B cell (primary cell): ENCODE measurements around the gene ZNF692. TPM values are rescaled to one million over a fixed set of nuclear protein-coding genes. Genes with fewer than 3 reads are reported as not detected.

Experiments
- ATAC-seq: fragments of 200-7000 bp; cut with Tn5 transposase; one replicate; pipeline ENCODE4 v1.10.0; 2021; ENCODE audit warnings: low read depth, mild to moderate bottlenecking, moderate number of reproducible peaks, moderate library complexity
- CTCF ChIA-PET: fragments of 350-600 bp; sonication (Branson Sonifier 250); formaldehyde crosslinking; loops from one replicate; lab custom pipeline; 2021; ENCODE audit warnings: antibody characterized with exemption, inconsistent platforms; lab: Charles Lee
- POLR2A ChIA-PET: fragments of 350-600 bp; sonication (Branson Sonifier 250); formaldehyde crosslinking; loops from one replicate; lab custom pipeline; 2021; ENCODE audit warnings: antibody characterized with exemption; lab: Charles Lee
- DNase-seq: peaks from one replicate; pipeline ENCODE4 v3.0.0; 2013
- H2AFZ ChIP-seq: 2 replicates; pipeline ENCODE4 v1.6.1; 2012; ENCODE audit warnings: mild to moderate bottlenecking, low read depth, low read length; ENCODE audit not compliant: insufficient read depth, poor library complexity, severe bottlenecking
- H3K27ac ChIP-seq, 2 donors: 1 replicate in 1 of 2; 2 replicates in 1 of 2; pipeline ENCODE4 v1.5.1; 2012 to 2013; ENCODE audit warnings: low read length in 2 of 2, mild to moderate bottlenecking in 2 of 2, moderate library complexity in 1 of 2
- H3K27me3 ChIP-seq, 4 experiments: fragments of 200-600 bp in 1 of 4; sonication (generic) in 1 of 4; replicated peaks in 1 of 4; 1 replicate in 2 of 4; 2 replicates in 2 of 4; pipeline versions ENCODE4 v1.6.1 to v1.7.0; 2013 to 2016; ENCODE audit warnings: low read length in 3 of 4, mild to moderate bottlenecking in 2 of 4, mixed read lengths in 1 of 4, moderate library complexity in 1 of 4; ENCODE audit not compliant: insufficient read depth in 4 of 4, control insufficient read depth in 3 of 4; ENCODE audit errors: control extremely low read depth in 1 of 4
- H3K36me3 ChIP-seq, 2 experiments: replicated peaks in 1 of 2; 1 replicate in 1 of 2; 2 replicates in 1 of 2; pipeline versions ENCODE4 v1.6.1 to v1.7.1; 2013; ENCODE audit warnings: low read length in 1 of 2; ENCODE audit not compliant: insufficient read depth in 2 of 2, control insufficient read depth in 1 of 2; ENCODE audit errors: control extremely low read depth in 1 of 2, extremely low read depth in 1 of 2
- H3K4me1 ChIP-seq, 2 donors: fragments of 200-600 bp in 1 of 2; sonication (generic) in 1 of 2; 1 replicate in 1 of 2; 2 replicates in 1 of 2; pipeline versions ENCODE4 v1.5.1 to v1.6.1; 2013 to 2017; ENCODE audit warnings: low read length in 2 of 2; ENCODE audit not compliant: control insufficient read depth in 2 of 2, insufficient read depth in 2 of 2
- H3K4me2 ChIP-seq: replicated peaks from 2 replicates; pipeline ENCODE3; 2012; ENCODE audit warnings: mild to moderate bottlenecking, low read depth, low read length; ENCODE audit not compliant: poor library complexity, severe bottlenecking
- H3K4me3 ChIP-seq, 5 experiments: fragments of 200-600 bp in 1 of 5; sonication (generic) in 1 of 5; 1 replicate in 3 of 5; 2 replicates in 2 of 5; pipeline versions ENCODE4 v1.5.1 to v1.7.0; 2011 to 2016; ENCODE audit warnings: low read length in 4 of 5, mild to moderate bottlenecking in 4 of 5, low read depth in 2 of 5, control low read depth in 1 of 5, moderate library complexity in 1 of 5; ENCODE audit not compliant: insufficient read depth in 1 of 5; ENCODE audit errors: control extremely low read depth in 1 of 5, extremely low read depth in 1 of 5
- H3K79me2 ChIP-seq: fragments of 200-600 bp; sonication (generic); one replicate; pipeline ENCODE4 v1.6.0; 2016; ENCODE audit warnings: low read length; ENCODE audit not compliant: control insufficient read depth, insufficient read depth
- H3K9ac ChIP-seq: fragments of 200-600 bp; sonication (generic); 2 replicates; pipeline ENCODE4 v1.6.1; 2017; ENCODE audit warnings: mild to moderate bottlenecking, low read length, moderate library complexity
- H3K9me3 ChIP-seq, 3 donors: one replicate each; pipeline versions ENCODE4 v1.6.1 to v1.7.1; 2013; ENCODE audit warnings: low read length in 2 of 3; ENCODE audit not compliant: control insufficient read depth in 2 of 3, insufficient read depth in 1 of 3; ENCODE audit errors: control extremely low read depth in 1 of 3
- H4K20me1 ChIP-seq: 2 replicates; pipeline ENCODE4 v1.6.0; 2012; ENCODE audit warnings: mild to moderate bottlenecking, low read length; ENCODE audit not compliant: insufficient read depth, control insufficient read depth, poor library complexity, severe bottlenecking
- H3K27ac Mint-ChIP-seq: one replicate; pipeline ENCODE4 v1.8.0; 2021; ENCODE audit warnings: mixed read lengths
- H3K27me3 Mint-ChIP-seq: one replicate; pipeline ENCODE4 v1.8.0; 2021; ENCODE audit warnings: mixed read lengths
- H3K4me1 Mint-ChIP-seq: one replicate; pipeline ENCODE4 v1.8.0; 2021; ENCODE audit warnings: mixed read lengths
- H3K4me3 Mint-ChIP-seq: one replicate; pipeline ENCODE4 v1.8.0; 2021; ENCODE audit warnings: mixed read lengths
- H3K9me3 Mint-ChIP-seq: one replicate; pipeline ENCODE4 v1.8.0; 2022; ENCODE audit warnings: mixed read lengths; ENCODE audit not compliant: insufficient read depth
- EZH2 ChIP-seq: IDR thresholded peaks from 2 replicates; pipeline ENCODE4 v1.6.1; 2012; ENCODE audit warnings: borderline replicate concordance, low read depth, mild to moderate bottlenecking, moderate library complexity, low read length; ENCODE audit not compliant: insufficient read depth, poor library complexity, severe bottlenecking
- WGBS: methylation state at CpG from one replicate; pipeline ENCODE4 v1.1.5; 2013; ENCODE audit warnings: missing lambda C conversion rate; ENCODE audit not compliant: insufficient coverage; 5-methylcytosine and 5-hydroxymethylcytosine counted together
- intact Hi-C: fragments of 100-400 bp; cut with micrococcal nuclease; formaldehyde crosslinking; loops from one replicate; pipeline ENCODE4 v1.10.0; 2022
- polyA plus RNA-seq: library from polyadenylated mRNA; depleted of rRNA; stranded (reverse); fragments of >200 nt; gene quantifications from 2 replicates; pipeline ENCODE4 v1.2.3, GENCODE V29; 2012
- total RNA-seq, 2 donors: library from RNA; stranded (reverse); fragments of 120-200 nt in 1 of 2; gene quantifications; 1 replicate in 1 of 2; 2 replicates in 1 of 2; pipeline versions ENCODE4 v1.2.3 to v1.2.4, GENCODE V29; 2013 to 2022
- TF ChIP-seq, protein P1 (sequence below): fragments of 200-600 bp; IDR thresholded peaks from one replicate; pipeline ENCODE4 v1.8.0; 2022; ENCODE audit warnings: antibody characterized with exemption, mild to moderate bottlenecking

ZNF692 gene
- total and polyA plus RNA-seq, 2 donors (not counting 1 experiment from before 2014, with no cell fraction given) = 56.9 to 157 TPM

DNA sequence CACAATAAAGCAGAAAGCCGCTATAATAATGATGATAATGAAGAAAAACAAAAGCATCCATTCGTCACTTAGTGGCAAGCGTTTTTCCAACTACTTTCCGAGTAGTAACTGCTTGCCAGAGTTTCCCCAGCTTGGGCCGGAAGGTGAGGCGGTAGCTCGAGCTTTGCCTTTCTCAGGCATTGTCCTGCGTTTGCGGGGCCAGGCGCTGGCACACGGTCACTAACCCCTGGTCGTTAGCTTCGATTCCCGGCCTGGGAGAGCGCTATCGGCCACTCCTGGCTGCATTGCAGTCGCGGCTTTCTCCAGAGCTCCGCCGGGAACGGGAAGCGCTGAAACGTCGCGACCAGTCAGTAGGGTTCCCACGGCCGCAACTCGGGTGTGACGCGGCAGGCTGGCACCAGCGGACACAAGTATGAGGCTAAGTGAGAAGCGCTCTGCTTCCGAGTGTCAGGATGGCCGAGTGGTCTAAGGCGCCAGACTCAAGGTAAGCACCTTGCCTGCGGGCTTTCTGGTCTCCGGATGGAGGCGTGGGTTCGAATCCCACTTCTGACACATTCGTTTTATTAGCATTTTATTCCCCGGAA is 14.6 kb upstream of the ZNF692 start:
- no peaks in the 10 kb centered on the region for H3K27me3 ChIP-seq
- intact Hi-C loops = loop anchor here (1.0 kb wide), 3 partner anchors 10 to 47 kb away; partner anchors contain the start of gene ZNF692
- H3K79me2 ChIP-seq = no peaks in the 10 kb centered on the region
- under 1% methylated on average over 39 of the region's 41 CpGs for WGBS
- H3K36me3 ChIP-seq = no peaks in the 10 kb centered on the region
- peak overlapping the region; percentile 95 for H3K4me3 Mint-ChIP-seq
- H3K9me3 Mint-ChIP-seq = no peaks in the 10 kb centered on the region
- H3K4me2 ChIP-seq = peak overlapping the region; percentile 89
- peaks cover 0 to 23% of the 10 kb centered on the region in 2 donors for H3K4me1 ChIP-seq
- H2AFZ ChIP-seq = peak overlapping the region; percentile 91
- H3K9me3 ChIP-seq = no peaks in the 10 kb centered on the region
- H3K4me1 Mint-ChIP-seq = peaks cover 30% of the 10 kb centered on the region
- peak overlapping the region; percentile 68 to 98 (median 84) for H3K4me3 ChIP-seq
- H3K27me3 Mint-ChIP-seq = no peaks in the 10 kb centered on the region
- no peaks in the 10 kb centered on the region for H4K20me1 ChIP-seq
- ChIA-PET CTCF (interaction anchor here (0.7 to 2.3 kb wide), 12 partner anchors 12 to 245 kb away, joined by 3 to 11 read pairs (median 3); partner anchors contain the start of genes PGBD2, SH3BP5L, ZNF672 and ZNF692), POLR2A (interaction anchor here (0.6 to 2.4 kb wide), 7 partner anchors 10 to 402 kb away, joined by 3 to 12 read pairs (median 6); partner anchors contain the start of genes ZNF672 and ZNF692)
- peak overlapping the region; percentile 64 to 81 for H3K27ac ChIP-seq
- ATAC-seq (peak; percentile 80), DNase-seq (peak; percentile 95)
- TF ChIP-seq, protein P1, sequence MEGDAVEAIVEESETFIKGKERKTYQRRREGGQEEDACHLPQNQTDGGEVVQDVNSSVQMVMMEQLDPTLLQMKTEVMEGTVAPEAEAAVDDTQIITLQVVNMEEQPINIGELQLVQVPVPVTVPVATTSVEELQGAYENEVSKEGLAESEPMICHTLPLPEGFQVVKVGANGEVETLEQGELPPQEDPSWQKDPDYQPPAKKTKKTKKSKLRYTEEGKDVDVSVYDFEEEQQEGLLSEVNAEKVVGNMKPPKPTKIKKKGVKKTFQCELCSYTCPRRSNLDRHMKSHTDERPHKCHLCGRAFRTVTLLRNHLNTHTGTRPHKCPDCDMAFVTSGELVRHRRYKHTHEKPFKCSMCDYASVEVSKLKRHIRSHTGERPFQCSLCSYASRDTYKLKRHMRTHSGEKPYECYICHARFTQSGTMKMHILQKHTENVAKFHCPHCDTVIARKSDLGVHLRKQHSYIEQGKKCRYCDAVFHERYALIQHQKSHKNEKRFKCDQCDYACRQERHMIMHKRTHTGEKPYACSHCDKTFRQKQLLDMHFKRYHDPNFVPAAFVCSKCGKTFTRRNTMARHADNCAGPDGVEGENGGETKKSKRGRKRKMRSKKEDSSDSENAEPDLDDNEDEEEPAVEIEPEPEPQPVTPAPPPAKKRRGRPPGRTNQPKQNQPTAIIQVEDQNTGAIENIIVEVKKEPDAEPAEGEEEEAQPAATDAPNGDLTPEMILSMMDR = no peak
- no peak for TF ChIP-seq EZH2
- peak overlapping the region; percentile 81 for H3K9ac ChIP-seq
- H3K27ac Mint-ChIP-seq = peak overlapping the region; percentile 97
